ENCODE measurements around the gene YWHAG.
"Not testable (repeated sequence)": the region's sequence is repeated elsewhere in the genome, so short reads cannot be mapped to it uniquely, and the experiment has no call there.

Gene YWHAG

DNA sequence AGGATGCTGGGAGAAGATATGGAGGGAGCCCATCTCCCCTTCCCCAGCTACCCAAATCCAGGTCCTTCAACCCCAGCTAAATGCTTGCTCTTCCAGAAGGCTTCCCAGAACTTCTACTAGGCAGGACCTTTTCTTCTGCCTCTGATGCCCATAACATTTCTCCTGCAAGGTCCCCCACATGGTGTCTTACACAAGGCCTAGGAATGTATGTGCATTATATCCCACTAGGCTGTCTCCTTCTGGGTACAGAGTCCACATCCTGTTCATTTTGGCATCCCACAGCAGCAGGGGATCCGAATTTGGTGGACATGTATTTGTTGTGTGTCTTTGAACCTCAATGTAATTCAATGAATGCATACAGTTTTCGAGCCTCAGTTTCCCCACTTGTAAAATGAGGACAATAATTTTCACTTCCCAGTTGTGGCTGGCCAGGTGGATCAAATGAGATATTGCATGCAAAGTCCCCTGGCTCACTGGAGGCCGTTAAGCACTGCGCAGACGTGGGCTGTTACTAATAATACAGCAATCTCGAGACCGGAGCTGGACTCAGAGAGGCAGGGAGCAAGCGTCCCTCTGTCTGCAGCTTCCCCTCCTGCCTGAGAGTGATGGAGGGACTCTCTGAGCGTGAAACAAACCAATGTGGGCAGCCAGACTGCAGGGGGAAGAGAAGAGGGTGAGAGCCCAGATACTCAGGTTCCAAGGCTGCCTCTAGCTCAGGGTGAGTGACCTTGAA, 18.6 kb upstream of the YWHAG start:
- DNase-seq (ENCODE audit: low spot score) = no peak

DNA sequence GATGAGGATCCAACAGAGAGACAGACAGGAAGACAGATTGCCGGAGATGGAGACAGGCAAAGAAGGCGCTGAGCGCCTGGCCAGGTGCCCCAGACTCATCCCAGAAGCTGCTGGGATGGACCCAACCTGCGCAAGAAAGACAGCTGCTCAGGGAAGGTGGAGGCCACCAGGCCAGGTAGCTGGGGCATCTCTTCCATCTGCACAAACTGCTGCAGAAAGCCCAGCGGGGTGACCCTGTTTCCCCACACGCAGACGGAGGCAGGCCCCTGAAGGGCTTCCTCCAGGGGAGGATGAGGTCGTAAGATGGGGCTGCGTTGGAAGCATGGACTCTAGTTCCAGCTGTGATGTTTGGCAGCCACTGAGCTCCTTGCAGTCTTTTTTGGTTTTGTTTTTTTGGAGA, 16.5 kb upstream of the YWHAG start:
- DNase-seq (ENCODE audit: low spot score) = no peak

GRCh38 chr7:76372984-76373833, 14.4 kb upstream of the YWHAG start:
- no peak for DNase-seq (ENCODE audit: low spot score)

DNA sequence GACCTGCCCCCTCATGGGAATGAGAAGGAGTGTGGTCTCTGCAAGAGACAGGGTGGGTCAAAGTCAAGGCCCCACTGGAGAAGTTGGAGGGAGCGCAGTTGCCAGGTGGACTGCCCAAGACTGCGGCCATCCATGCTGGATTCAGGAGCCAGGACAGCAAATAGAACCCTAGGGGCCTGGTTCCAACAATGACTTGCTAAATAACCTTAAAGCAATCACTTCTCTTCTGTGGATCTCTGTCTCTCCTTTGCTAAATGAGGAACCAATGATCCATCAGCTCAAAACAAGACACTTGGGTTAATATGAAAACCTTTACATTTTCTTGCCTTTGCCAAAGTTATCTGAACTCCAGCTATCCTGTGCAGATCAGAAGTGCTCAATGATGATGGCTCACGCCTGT, 12.6 kb upstream of the YWHAG start:
- no peak for DNase-seq (ENCODE audit: low spot score)

DNA sequence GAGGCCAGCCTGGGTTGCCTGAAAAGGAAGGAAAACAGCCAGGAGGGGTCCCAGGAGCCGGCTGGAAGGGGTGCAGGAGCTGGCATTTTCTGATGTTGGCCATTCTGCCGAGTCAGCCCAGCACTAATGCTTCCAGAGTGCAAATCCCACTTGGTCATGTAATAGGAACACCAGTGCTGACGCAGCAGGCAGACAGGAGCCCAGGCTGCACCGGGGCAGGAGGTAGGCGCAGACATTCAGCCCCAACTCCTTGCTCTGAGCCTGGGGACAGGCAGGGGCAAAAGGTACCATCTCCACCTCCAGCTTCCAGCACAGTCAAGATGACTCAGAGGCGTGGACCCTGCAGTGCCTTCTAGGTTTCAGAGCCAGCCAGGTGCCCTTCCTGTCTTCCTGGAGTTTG, 10.2 kb upstream of the YWHAG start:
- DNase-seq (ENCODE audit: low spot score) = no peak

DNA sequence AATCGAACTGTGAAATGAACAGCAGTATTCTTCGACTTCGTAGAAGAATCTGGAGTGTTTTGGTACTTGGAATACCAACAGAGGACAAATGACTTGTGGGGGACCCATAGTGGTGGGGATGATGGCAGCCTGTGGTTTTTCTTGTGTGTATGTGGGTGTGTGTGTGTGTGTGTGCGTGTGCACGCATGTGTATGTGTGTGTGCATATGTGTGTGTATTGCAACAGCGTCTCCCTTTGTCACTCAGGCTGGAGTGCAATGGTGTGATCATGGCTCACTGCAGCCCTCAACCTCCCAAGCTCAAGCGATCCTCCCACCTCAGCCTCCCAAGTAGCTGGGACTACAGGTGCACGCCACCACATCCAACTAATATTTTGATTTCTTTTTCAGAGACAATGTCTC, 9.4 kb upstream of the YWHAG start:
- no peak for DNase-seq (ENCODE audit: low spot score)

- no peak for DNase-seq (ENCODE audit: low spot score)
Observed at GRCh38 chr7:76364198-76364584, 5.4 kb upstream of the YWHAG start.

DNA sequence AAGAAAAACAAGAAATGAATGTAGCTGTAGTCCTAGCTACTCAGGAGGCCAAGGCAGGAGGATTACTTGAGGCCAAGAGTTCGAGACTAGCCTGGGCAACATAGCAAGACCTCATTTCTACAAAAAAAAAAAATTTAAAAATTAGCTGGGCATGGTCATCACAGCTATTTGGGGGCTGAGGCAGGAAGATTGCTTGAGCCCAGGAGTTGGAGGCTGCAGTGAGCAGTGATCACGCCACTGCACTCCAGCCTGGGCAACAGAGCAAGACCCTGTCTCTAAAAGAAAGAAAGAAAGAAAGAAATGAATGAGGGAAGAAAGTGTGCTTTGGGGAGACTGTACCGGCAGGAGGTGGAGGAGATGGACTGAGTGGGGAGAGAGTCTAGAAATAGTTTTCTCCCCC, 5.0 kb upstream of the YWHAG start:
- DNase-seq (ENCODE audit: low spot score) = not testable (repeated sequence)

DNA sequence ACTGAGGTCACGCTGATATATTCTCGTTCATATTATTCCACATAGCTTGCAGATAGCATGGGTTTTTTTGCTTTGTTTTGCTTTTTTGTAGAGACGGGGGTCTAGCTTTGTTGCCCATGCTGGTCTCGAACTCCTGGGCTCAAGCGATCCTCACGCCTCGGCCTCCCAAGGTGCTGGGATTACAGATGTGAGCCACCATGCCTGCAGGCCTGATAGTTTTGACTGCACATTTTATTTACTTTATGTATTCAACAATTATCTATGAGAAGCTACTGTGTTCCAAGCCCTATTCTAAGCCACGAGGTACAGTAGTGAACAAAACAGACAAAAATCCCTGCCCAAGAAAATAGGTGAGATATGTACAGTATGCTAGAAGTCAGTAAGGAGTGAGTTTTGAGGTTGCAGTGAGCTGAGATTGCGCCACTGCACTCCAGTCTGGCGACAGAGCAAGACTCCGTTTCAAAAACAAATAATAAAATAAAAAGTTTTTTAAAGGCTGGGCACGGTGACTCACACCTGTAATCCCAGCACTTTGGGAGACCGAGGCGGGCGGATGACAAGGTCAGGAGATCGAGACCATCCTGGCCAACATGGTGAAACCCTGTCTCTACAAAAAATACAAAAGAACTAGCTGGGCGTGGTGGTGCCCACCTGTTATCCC, 1.3 kb upstream of the YWHAG start:
- no peak for DNase-seq (ENCODE audit: low spot score)

DNA sequence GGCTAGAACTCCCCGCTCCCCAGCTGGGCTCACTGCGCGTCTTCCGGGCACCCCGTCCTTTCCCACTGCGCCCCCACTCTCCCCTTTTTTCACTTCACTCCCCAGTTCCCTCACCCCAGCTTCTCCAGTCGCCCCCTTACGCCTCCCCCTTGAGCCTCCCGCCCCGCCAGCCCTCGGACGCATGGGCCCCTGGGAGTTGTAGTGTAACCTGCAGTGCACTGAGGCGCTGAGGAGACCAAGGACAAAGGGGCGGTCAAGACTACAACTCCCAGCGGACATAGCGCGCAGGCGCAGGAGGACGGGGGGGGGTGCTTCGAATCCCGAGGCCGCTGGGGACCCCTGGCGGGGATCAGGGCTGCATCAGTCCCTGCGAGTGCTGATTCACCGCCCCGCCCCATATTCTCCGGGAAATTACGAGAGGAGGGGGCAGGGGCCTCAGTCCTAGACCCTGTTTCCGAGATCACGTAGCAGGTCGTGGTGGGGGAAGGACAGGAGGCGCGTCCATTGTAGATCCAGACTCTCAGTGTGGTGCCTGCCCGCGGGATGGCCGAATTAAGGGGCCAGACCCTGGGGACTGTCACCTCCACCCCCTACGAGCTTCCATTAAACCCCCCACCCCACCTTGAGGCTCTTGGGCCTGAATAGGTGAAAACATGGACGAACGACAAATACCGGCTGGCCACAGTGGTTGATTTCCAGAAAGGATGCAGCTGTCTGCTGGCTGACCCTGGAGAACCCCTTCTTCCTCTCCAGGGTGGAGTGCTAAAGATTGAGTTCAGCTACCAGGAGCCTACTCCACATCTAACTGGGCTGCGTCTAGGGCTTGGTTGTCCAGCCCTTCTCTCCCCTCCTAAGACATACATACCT, 553 bp upstream of the YWHAG start:
- DNase-seq (ENCODE audit: low spot score) = peak; percentile 99

DNA sequence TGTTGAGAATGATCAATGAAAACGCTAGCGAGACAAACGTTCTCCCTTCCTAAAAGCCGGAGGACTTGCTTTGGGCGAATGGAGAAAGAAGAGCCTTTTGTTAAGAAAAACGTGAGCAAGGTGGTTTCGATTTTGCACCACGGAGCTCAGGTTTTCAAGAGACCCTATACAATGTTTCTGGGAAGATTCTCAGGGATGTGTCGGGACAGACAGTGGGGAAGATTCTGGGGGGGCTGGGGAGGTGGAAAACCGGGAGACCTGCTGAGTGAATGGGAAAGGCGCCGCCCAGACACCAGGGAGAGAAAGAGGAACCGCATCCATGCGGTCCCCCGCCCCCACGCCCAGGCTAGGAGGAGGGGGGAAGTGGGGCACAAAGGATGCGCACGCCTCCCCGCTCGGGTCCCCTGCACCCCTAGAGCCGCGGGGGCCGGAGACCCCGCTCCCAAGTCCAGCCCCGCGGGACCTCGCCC, 745 bp downstream of the YWHAG start:
- DNase-seq (ENCODE audit: low spot score) = no peak

- no peak for DNase-seq (ENCODE audit: low spot score)
Observed at GRCh38 chr7:76357475-76358010, 1.2 kb downstream of the YWHAG start.

DNA sequence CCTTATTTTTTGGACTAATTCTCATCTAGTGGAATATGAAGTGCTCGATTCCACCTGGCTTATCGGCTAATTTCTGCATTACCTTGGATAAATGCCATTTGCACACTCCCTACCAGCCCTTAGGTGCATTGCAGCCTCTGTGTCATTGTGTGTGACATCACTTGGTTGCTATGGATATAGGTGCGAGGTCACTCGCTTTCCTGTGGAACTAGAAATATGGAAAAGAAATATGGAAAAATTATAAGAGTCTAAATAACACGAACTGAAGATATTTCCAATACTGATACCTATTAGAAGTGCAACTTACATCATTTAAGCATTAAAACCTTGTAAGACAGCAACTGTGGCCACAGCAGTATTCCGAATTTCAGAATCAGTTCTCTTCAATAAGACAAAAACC, 2.0 kb downstream of the YWHAG start:
- no peak for DNase-seq (ENCODE audit: low spot score)

GRCh38 chr7:76356115-76356514, 2.7 kb downstream of the YWHAG start:
- DNase-seq (ENCODE audit: low spot score) = no peak

DNA sequence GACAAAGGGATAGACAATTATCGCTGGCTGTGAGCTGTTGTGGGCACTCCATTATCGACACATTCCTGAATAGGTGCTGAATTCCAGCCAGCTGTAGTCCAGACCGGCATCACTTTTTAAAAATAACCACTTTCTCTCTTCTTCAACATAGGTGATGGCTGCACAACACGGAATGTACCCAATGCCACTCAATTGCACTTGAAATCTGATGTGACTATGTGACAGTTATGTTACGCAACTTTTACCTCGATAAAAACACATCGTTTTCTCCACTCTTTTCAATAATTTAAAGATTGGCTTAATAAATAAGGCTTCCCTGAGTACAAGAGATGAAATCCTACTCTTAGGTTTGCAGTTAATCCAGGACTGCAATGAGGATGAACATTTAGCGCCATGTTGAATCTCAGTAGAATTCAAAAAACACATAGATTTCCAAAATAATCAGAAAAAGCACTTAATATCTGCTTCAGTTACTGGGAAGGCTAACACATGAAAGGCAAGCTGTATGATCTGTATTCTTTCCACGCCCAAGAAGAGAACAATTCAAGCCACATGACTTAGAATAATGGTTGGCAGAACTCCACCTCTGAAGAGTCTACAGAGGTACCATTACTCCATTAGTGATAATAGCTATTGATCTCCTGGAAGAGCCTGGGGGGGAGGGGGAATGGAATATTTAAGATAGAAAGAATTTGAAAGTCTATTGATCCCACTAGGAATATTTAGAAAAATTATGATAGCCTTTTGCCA, 3.6 kb downstream of the YWHAG start:
- no peak for DNase-seq (ENCODE audit: low spot score)

GRCh38 chr7:76354516-76354915, 4.3 kb downstream of the YWHAG start:
- DNase-seq (ENCODE audit: low spot score) = no peak

DNA sequence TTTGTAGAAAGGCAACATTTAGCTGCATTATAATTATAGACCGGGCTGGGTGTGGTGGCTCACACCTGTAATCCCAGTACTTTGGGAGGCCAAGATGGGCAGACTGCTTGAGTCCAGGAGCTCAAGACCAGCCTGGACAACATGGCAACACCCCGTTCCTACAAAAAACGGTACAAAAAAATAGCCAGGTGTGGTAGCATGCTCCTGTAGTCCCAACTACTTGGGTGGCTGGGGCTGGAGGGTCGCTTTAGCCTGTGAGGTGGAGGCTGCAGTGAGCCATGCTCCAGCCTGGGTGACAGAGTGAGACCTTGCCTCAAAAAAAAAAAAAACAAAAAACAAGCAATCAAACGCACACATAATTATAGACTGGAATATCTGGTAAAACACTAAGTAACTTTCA, 5.0 kb downstream of the YWHAG start:
- no peak for DNase-seq (ENCODE audit: low spot score)

DNA sequence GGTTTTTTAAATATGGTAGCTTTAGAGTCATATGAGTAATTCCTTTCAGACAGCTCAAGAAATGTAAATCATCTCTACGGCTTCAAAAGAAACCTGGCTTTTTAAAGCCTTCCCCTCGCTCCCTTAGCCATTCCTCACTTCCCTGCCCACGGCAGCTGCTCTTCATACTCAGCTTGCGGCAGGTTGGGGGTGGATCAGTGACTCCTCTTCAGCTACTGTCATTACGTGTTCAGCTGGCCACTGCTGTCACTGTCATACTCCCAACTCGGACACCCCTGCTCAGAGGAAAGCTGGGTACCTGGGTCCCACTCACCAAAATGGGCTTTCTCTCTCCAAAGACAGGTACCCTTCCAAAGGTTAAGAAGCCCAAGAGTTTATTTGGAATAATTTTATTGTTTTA, 6.6 kb downstream of the YWHAG start:
- no peak for DNase-seq (ENCODE audit: low spot score)

DNA sequence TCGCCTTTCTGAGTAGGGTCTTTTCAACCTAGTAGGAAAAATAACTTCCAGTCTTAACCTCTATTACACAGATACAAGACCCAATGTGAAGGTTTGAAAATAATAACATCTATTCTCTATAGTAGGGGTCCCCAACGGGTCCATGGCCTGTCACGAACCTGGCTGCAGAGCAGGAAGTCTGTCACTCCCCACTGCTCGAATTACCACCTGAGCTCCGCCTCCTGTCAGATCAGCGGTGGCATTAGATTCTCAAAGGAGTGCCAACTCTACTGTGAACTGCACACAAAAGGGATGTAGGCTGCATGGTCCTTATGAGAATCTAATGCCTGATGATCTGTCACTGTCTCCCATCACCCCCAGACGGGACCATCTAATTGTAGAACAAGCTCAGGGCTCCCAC, 7.4 kb downstream of the YWHAG start:
- no peak for DNase-seq (ENCODE audit: low spot score)

DNA sequence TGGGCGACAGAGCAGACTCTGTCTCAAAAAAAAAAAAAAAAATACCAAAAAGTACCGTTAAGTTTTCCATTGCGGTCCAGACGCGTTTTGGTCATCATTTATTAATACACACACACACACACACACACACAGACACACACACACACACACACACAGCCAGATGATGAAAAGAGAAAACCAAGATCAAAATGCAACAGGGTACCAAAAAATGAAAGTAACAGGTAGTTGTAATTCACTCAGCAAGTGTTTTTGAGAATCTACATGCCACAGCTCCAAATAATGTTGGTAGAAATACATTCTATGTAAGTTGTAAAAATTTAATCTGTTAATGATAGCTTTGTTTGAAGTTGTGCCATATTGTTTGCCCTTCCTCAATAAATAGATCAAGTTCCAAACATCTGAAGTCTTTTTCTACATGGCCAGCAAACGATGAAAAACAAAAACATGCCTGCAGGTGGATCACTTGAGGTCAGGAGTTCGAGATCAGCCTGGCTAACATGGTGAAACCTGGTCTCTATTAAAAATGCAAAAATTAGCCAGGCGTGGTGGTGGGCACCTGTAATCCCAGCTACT, 9.4 kb downstream of the YWHAG start:
- DNase-seq (ENCODE audit: low spot score) = no peak

DNA sequence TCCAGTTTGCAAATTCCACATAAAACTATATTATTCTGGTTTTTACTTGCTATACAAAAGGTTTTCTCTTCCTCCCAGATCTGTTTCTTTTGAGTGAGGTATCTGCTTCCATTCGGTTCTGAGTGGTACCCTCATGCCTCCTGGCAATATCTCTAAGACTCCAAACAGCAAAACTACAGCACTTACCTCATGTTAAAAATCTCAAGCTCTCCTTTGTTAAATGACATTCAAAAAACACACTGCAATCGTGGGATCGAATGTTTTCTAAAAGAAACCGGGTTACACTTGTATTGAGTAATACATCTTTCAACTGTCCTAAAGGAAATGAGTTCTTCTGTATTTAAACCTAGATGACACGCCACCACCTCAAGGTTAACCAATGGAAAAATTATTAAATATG, 11.1 kb downstream of the YWHAG start:
- no peak for DNase-seq (ENCODE audit: low spot score)
